CD4-positive, alpha-beta memory T cell (primary cell): ENCODE data around the gene NCOA6. TPM values are rescaled to one million over a fixed set of nuclear protein-coding genes. Genes with fewer than 3 reads are reported as not detected.
"Not testable (repeated sequence)": the region's sequence is repeated elsewhere in the genome, so short reads cannot be mapped to it uniquely, and the experiment has no call there.

ENCODE experiments used
- CTCF ChIA-PET: fragments of 350-600 bp; sonication (Branson Sonifier 250); formaldehyde crosslinking; loops from one replicate; lab custom pipeline; 2021; ENCODE audit warnings: inconsistent platforms; ENCODE audit not compliant: partially characterized antibody; lab: Charles Lee
- POLR2A ChIA-PET: fragments of 350-600 bp; sonication (Branson Sonifier 250); formaldehyde crosslinking; loops from one replicate; lab custom pipeline; 2021; ENCODE audit not compliant: partially characterized antibody; lab: Charles Lee
- DNase-seq, 5 donors: peaks; one replicate each; pipeline versions ENCODE4 v3.0.0 to v3.0.0-alpha.2; 2020 to 2022; ENCODE audit warnings: mixed read lengths in 1 of 5
- H3K27ac ChIP-seq: one replicate; pipeline ENCODE4 v1.7.0; 2013; ENCODE audit warnings: low read depth, low read length
- H3K27me3 ChIP-seq: 2 replicates; pipeline ENCODE4 v1.7.0; 2013; ENCODE audit warnings: mild to moderate bottlenecking, low read length, moderate library complexity; ENCODE audit not compliant: insufficient read depth
- H3K36me3 ChIP-seq: 2 replicates; pipeline ENCODE4 v1.7.0; 2013; ENCODE audit warnings: mild to moderate bottlenecking, low read length, moderate library complexity; ENCODE audit not compliant: insufficient read depth
- H3K4me1 ChIP-seq: 2 replicates; pipeline ENCODE4 v1.7.0; 2013; ENCODE audit warnings: mild to moderate bottlenecking, low read length, moderate library complexity; ENCODE audit not compliant: insufficient read depth
- H3K4me3 ChIP-seq, 2 donors: one replicate each; pipeline ENCODE4 v1.7.0; 2013; ENCODE audit warnings: low read length in 2 of 2, mild to moderate bottlenecking in 1 of 2
- H3K9me3 ChIP-seq, 2 donors: one replicate each; pipeline ENCODE4 v1.7.0; 2013; ENCODE audit warnings: low read length in 2 of 2, control low read depth in 1 of 2; ENCODE audit not compliant: control insufficient read depth in 1 of 2
- H3K27ac Mint-ChIP-seq, 7 donors: one replicate each; pipeline ENCODE4 v1.8.0; 2020 to 2021; ENCODE audit warnings: mixed read lengths in 7 of 7, mild to moderate bottlenecking in 6 of 7, inconsistent platforms in 3 of 7, moderate library complexity in 3 of 7
- H3K27me3 Mint-ChIP-seq, 2 donors: one replicate each; pipeline ENCODE4 v1.8.0; 2020 to 2021; ENCODE audit warnings: mixed read lengths in 2 of 2
- H3K36me3 Mint-ChIP-seq, 2 donors: one replicate each; pipeline ENCODE4 v1.8.0; 2020 to 2021; ENCODE audit warnings: mixed read lengths in 2 of 2, inconsistent platforms in 1 of 2, mild to moderate bottlenecking in 1 of 2
- H3K4me1 Mint-ChIP-seq, 4 donors: one replicate each; pipeline ENCODE4 v1.8.0; 2020 to 2021; ENCODE audit warnings: mixed read lengths in 4 of 4, mild to moderate bottlenecking in 1 of 4
- H3K4me3 Mint-ChIP-seq, 8 donors: one replicate each; pipeline ENCODE4 v1.8.0; 2020 to 2021; ENCODE audit warnings: mixed read lengths in 8 of 8, mild to moderate bottlenecking in 7 of 8, moderate library complexity in 6 of 8, inconsistent platforms in 3 of 8
- H3K9me3 Mint-ChIP-seq, 8 donors: one replicate each; pipeline ENCODE4 v1.8.0; 2020 to 2021; ENCODE audit warnings: mixed read lengths in 8 of 8, mild to moderate bottlenecking in 5 of 8, inconsistent platforms in 3 of 8, moderate library complexity in 1 of 8
- intact Hi-C: fragments of 100-400 bp; cut with micrococcal nuclease; formaldehyde crosslinking; loops from one replicate; pipeline ENCODE4 v1.15.1; 2023
- polyA plus RNA-seq, 2 donors: library from polyadenylated mRNA; unstranded; fragments of 300-500 nt; fragmentation: Illumina TruSeq; gene quantifications; one replicate each; pipeline ENCODE4 v1.2.3, GENCODE V29; 2021
- total RNA-seq, 2 experiments: library from RNA; stranded (reverse); gene quantifications; one replicate each; pipeline ENCODE4 v1.2.3, GENCODE V29; 2021

NCOA6 gene
- total and polyA plus RNA-seq, 4 experiments from 2014 or later: 0.60 to 29.9 (median 21.2) TPM

- Mint-ChIP-seq H3K27me3 (no peaks in the 10 kb centered on the region), H3K4me3 (no peak overlapping the region), H3K9me3 (no peaks in the 10 kb centered on the region), H3K27ac (peak overlapping the region in 1 of 7 donors; percentile 12), H3K4me1 (peaks cover 0 to 4% (median 1%) of the 10 kb centered on the region in 4 donors), H3K36me3 (peaks cover 2 to 25% of the 10 kb centered on the region in 2 donors)
- ChIA-PET POLR2A (no interaction called here), CTCF (interaction anchor here (1.0 to 2.9 kb wide), 4 partner anchors 9 to 468 kb away, joined by 3 to 17 read pairs (median 5); no protein-coding TSS in a partner anchor)
- no peak overlapping the region for H3K27ac ChIP-seq
- H3K9me3 ChIP-seq: no peaks in the 10 kb centered on the region
- intact Hi-C loops: no loop called here
- no peaks in the 10 kb centered on the region for H3K27me3 ChIP-seq
- H3K4me3 ChIP-seq: no peak overlapping the region
- H3K36me3 ChIP-seq: peaks cover 5% of the 10 kb centered on the region
- DNase-seq: no peak
- H3K4me1 ChIP-seq: no peaks in the 10 kb centered on the region
These were observed 44.2 kb downstream of the NCOA6 start for GRCh38 chr20:34781220-34781619.

- DNase-seq, H3K27me3 Mint-ChIP-seq, H3K4me1 Mint-ChIP-seq, H3K4me3 ChIP-seq, H3K27me3 ChIP-seq, H3K27ac Mint-ChIP-seq, H3K27ac ChIP-seq, H3K9me3 Mint-ChIP-seq, H3K4me1 ChIP-seq, H3K9me3 ChIP-seq, POLR2A ChIA-PET, intact Hi-C loops, H3K4me3 Mint-ChIP-seq: not testable (repeated sequence)
- H3K36me3 ChIP-seq: peaks cover 14% of the 10 kb centered on the region
- CTCF ChIA-PET: interaction anchor here (1.0 to 1.6 kb wide), 3 partner anchors 8 to 12 kb away, joined by 3 to 6 read pairs (median 4); no protein-coding TSS in a partner anchor
- H3K36me3 Mint-ChIP-seq: peaks cover 2 to 31% of the 10 kb centered on the region in 2 donors
These were observed 45.2 kb downstream of the NCOA6 start for GRCh38 chr20:34780291-34780690.

- H3K4me1 Mint-ChIP-seq: peaks cover 0 to 3% (median under 1%) of the 10 kb centered on the region in 4 donors
- no peak overlapping the region for H3K27ac Mint-ChIP-seq
- Histone ChIP-seq H3K27me3 (no peaks in the 10 kb centered on the region), H3K4me1 (no peaks in the 10 kb centered on the region), H3K36me3 (peaks cover 35% of the 10 kb centered on the region), H3K4me3 (no peak overlapping the region), H3K9me3 (no peaks in the 10 kb centered on the region), H3K27ac (no peak overlapping the region)
- CTCF ChIA-PET: interaction anchor here (1.2 to 1.6 kb wide), 2 partner anchors 9 to 463 kb away, joined by 3 to 6 read pairs; no protein-coding TSS in a partner anchor
- H3K4me3 Mint-ChIP-seq: no peak overlapping the region
- no peaks in the 10 kb centered on the region for H3K27me3 Mint-ChIP-seq
- H3K36me3 Mint-ChIP-seq: peaks cover 14 to 55% of the 10 kb centered on the region in 2 donors
- no peak for DNase-seq
- intact Hi-C loops: no loop called here
- no peaks in the 10 kb centered on the region for H3K9me3 Mint-ChIP-seq
- POLR2A ChIA-PET: no interaction called here
These were observed 49.3 kb downstream of the NCOA6 start for GRCh38 chr20:34776177-34776576.

GRCh38 chr20:34774886-34775285 is 50.6 kb downstream of the NCOA6 start:
- ChIA-PET POLR2A (no interaction called here), CTCF (interaction anchor here (1.4 kb wide), 1 partner anchor 462 kb away, joined by 6 read pairs; no protein-coding TSS in a partner anchor)
- DNase-seq: no peak
- Histone ChIP-seq H3K4me1 (no peaks in the 10 kb centered on the region), H3K27ac (no peak overlapping the region), H3K27me3 (no peaks in the 10 kb centered on the region), H3K36me3 (peaks cover 34% of the 10 kb centered on the region), H3K9me3 (no peaks in the 10 kb centered on the region), H3K4me3 (no peak overlapping the region)
- Mint-ChIP-seq H3K4me1 (peaks cover 0 to 3% (median under 1%) of the 10 kb centered on the region in 4 donors), H3K27ac (peak overlapping the region in 6 of 7 donors; percentile 9 to 72 (median 65)), H3K27me3 (no peaks in the 10 kb centered on the region), H3K4me3 (no peak overlapping the region), H3K36me3 (peaks cover 11 to 51% of the 10 kb centered on the region in 2 donors), H3K9me3 (no peaks in the 10 kb centered on the region)
- intact Hi-C loops: no loop called here

GRCh38 chr20:34774449-34774848 is 51.0 kb downstream of the NCOA6 start:
- ChIA-PET CTCF (interaction anchor here (1.4 kb wide), 1 partner anchor 461 kb away, joined by 6 read pairs; no protein-coding TSS in a partner anchor), POLR2A (no interaction called here)
- H3K27me3 Mint-ChIP-seq: no peaks in the 10 kb centered on the region
- Histone ChIP-seq H3K27ac (no peak overlapping the region), H3K36me3 (peaks cover 32% of the 10 kb centered on the region), H3K4me3 (no peak overlapping the region), H3K4me1 (no peaks in the 10 kb centered on the region), H3K9me3 (no peaks in the 10 kb centered on the region), H3K27me3 (no peaks in the 10 kb centered on the region)
- no peaks in the 10 kb centered on the region for H3K9me3 Mint-ChIP-seq
- H3K36me3 Mint-ChIP-seq: peaks cover 11 to 53% of the 10 kb centered on the region in 2 donors
- peaks cover 0 to 3% (median 0%) of the 10 kb centered on the region in 4 donors for H3K4me1 Mint-ChIP-seq
- no peak overlapping the region for H3K4me3 Mint-ChIP-seq
- DNase-seq: no peak
- H3K27ac Mint-ChIP-seq: peak overlapping the region in 4 of 7 donors; percentile 38 to 67 (median 52)
- intact Hi-C loops: no loop called here

- H3K4me1 ChIP-seq: no peaks in the 10 kb centered on the region
- no peak overlapping the region for H3K4me3 ChIP-seq
- peaks cover 32% of the 10 kb centered on the region for H3K36me3 ChIP-seq
- ChIA-PET CTCF (no interaction called here), POLR2A (no interaction called here)
- peaks cover 0 to 3% (median 0%) of the 10 kb centered on the region in 4 donors for H3K4me1 Mint-ChIP-seq
- peaks cover 11 to 56% of the 10 kb centered on the region in 2 donors for H3K36me3 Mint-ChIP-seq
- peak overlapping the region in 1 of 7 donors; percentile 61 for H3K27ac Mint-ChIP-seq
- H3K4me3 Mint-ChIP-seq: no peak overlapping the region
- no peak for DNase-seq
- intact Hi-C loops: no loop called here
- no peaks in the 10 kb centered on the region for H3K9me3 ChIP-seq
- H3K27ac ChIP-seq: no peak overlapping the region
- H3K27me3 Mint-ChIP-seq: no peaks in the 10 kb centered on the region
- no peaks in the 10 kb centered on the region for H3K9me3 Mint-ChIP-seq
- H3K27me3 ChIP-seq: no peaks in the 10 kb centered on the region
These were observed 51.7 kb downstream of the NCOA6 start for GRCh38 chr20:34773726-34774125.

GRCh38 chr20:34772437-34772836 is 53.0 kb downstream of the NCOA6 start:
- Mint-ChIP-seq H3K4me3 (peak overlapping the region in 1 of 8 donors; percentile 31), H3K27ac (peak overlapping the region in 1 of 7 donors; percentile 27), H3K9me3 (no peaks in the 10 kb centered on the region), H3K36me3 (peaks cover 21 to 64% of the 10 kb centered on the region in 2 donors), H3K27me3 (no peaks in the 10 kb centered on the region), H3K4me1 (peaks cover 0 to 1% (median 0%) of the 10 kb centered on the region in 4 donors)
- H3K36me3 ChIP-seq: peaks cover 38% of the 10 kb centered on the region
- H3K27me3 ChIP-seq: no peaks in the 10 kb centered on the region
- H3K4me1 ChIP-seq: no peaks in the 10 kb centered on the region
- no peaks in the 10 kb centered on the region for H3K9me3 ChIP-seq
- no peak overlapping the region for H3K4me3 ChIP-seq
- POLR2A ChIA-PET: no interaction called here
- H3K27ac ChIP-seq: no peak overlapping the region
- intact Hi-C loops: no loop called here
- CTCF ChIA-PET: interaction anchor here (1.4 to 12.8 kb wide), 2 partner anchors 8 to 460 kb away, joined by 4 to 194 read pairs; no protein-coding TSS in a partner anchor
- no peak for DNase-seq
